ENCODE measurements around the gene NARS2.
"Not testable (repeated sequence)": the region's sequence is repeated elsewhere in the genome, so short reads cannot be mapped to it uniquely, and the experiment has no call there.

The NARS2 gene

DNA sequence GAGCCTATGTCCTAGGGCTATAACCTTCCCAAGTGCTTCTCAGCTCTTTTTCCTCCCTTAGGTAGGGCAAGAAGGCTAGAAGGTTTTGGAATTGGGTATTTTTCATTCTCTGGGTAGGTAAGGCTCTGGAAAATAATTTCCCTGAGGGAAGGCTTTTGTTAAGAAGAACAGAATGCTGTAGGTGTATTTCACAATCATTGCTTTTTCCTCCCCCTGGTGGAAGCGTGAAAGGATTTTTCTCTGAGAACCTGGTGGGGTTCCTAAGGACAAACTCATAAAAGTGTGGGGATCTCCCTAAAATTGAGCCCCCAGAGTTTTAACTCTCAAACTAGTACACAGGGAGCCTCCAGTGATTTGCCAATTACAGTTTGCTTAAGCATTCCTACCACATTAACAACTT, 41.1 kb upstream of the NARS2 start:
- TF ChIP-seq, protein P1, sequence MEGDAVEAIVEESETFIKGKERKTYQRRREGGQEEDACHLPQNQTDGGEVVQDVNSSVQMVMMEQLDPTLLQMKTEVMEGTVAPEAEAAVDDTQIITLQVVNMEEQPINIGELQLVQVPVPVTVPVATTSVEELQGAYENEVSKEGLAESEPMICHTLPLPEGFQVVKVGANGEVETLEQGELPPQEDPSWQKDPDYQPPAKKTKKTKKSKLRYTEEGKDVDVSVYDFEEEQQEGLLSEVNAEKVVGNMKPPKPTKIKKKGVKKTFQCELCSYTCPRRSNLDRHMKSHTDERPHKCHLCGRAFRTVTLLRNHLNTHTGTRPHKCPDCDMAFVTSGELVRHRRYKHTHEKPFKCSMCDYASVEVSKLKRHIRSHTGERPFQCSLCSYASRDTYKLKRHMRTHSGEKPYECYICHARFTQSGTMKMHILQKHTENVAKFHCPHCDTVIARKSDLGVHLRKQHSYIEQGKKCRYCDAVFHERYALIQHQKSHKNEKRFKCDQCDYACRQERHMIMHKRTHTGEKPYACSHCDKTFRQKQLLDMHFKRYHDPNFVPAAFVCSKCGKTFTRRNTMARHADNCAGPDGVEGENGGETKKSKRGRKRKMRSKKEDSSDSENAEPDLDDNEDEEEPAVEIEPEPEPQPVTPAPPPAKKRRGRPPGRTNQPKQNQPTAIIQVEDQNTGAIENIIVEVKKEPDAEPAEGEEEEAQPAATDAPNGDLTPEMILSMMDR (IDR thresholded peaks at IDR 0.05; ENCODE audit: insufficient read depth, low read length, poor library complexity, severe bottlenecking): no peak
- no peak for TF ChIP-seq EZH2phosphoT487 (conservative IDR thresholded peaks at IDR 0.05; ENCODE audit: low read length)
- Histone ChIP-seq H3K36me3 (ENCODE audit: low read length) (no peaks in the 10 kb centered on the region), H3K9me2 (replicated peaks; ENCODE audit: insufficient read depth, low read length) (no peaks in the 10 kb centered on the region)

DNA sequence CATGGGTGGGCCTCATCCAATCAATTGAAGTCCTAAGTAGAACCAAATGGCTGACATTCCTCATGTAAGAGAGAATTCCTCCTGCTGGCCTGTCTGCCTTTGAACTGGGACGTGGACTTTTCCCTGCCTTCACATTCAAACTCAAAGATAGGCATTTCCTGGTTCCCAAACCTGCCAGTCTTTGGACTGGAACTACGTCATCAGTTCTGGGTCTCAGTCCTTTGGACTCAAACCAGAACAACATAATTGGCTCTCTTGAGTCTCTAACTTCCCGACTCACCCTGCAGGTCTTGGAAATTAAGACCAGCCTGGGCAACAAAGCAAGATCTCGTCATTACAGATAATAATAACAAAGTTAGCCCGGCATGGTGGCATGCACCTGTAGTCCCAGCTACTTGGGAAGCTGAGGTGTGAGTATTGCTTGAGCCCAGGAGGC, 38.7 kb upstream of the NARS2 start:
- H3K9me2 ChIP-seq (replicated peaks; ENCODE audit: insufficient read depth, low read length): no peaks in the 10 kb centered on the region
- no peaks in the 10 kb centered on the region for H3K36me3 ChIP-seq (ENCODE audit: low read length)
- H4K20me1 ChIP-seq (ENCODE audit: low read depth, low read length): no peaks in the 10 kb centered on the region
- no peak overlapping the region for H3K4me3 ChIP-seq (ENCODE audit: insufficient read depth, low read length, poor library complexity, severe bottlenecking)
- no peak overlapping the region for H3K4me2 ChIP-seq (ENCODE audit: low read depth, low read length, poor library complexity, severe bottlenecking)
- no peaks in the 10 kb centered on the region for H3F3A ChIP-seq (ENCODE audit: insufficient read depth)
- no peak overlapping the region for H3K9ac ChIP-seq (ENCODE audit: low read length)
- no peak overlapping the region for H3K27ac ChIP-seq (ENCODE audit: low read depth, low read length)
- H3K27me3 ChIP-seq (ENCODE audit: low read length): no peaks in the 10 kb centered on the region
- H3K79me2 ChIP-seq (ENCODE audit: insufficient read depth, low read length): no peaks in the 10 kb centered on the region
- H2AFZ ChIP-seq (ENCODE audit: low read depth, low read length, severe bottlenecking): no peak overlapping the region
- TF ChIP-seq, protein P1 (IDR thresholded peaks at IDR 0.05; ENCODE audit: insufficient read depth, low read length, poor library complexity, severe bottlenecking): no peak
- no peak for TF ChIP-seq EZH2phosphoT487 (conservative IDR thresholded peaks at IDR 0.05; ENCODE audit: low read length)
- H3K9me3 ChIP-seq (ENCODE audit: insufficient read depth, low read length): no peaks in the 10 kb centered on the region

More for the DNA sequence above, 41.1 kb upstream of the NARS2 start:
- Histone ChIP-seq H3F3A (ENCODE audit: insufficient read depth) (no peaks in the 10 kb centered on the region), H3K4me2 (ENCODE audit: low read depth, low read length, poor library complexity, severe bottlenecking) (no peak overlapping the region), H3K27ac (ENCODE audit: low read depth, low read length) (no peak overlapping the region), H3K9ac (ENCODE audit: low read length) (no peak overlapping the region), H2AFZ (ENCODE audit: low read depth, low read length, severe bottlenecking) (no peak overlapping the region), H4K20me1 (ENCODE audit: low read depth, low read length) (no peaks in the 10 kb centered on the region), H3K9me3 (ENCODE audit: insufficient read depth, low read length) (no peaks in the 10 kb centered on the region), H3K79me2 (ENCODE audit: insufficient read depth, low read length) (no peaks in the 10 kb centered on the region), H3K4me3 (ENCODE audit: insufficient read depth, low read length, poor library complexity, severe bottlenecking) (no peak overlapping the region), H3K27me3 (ENCODE audit: low read length) (no peaks in the 10 kb centered on the region)

DNA sequence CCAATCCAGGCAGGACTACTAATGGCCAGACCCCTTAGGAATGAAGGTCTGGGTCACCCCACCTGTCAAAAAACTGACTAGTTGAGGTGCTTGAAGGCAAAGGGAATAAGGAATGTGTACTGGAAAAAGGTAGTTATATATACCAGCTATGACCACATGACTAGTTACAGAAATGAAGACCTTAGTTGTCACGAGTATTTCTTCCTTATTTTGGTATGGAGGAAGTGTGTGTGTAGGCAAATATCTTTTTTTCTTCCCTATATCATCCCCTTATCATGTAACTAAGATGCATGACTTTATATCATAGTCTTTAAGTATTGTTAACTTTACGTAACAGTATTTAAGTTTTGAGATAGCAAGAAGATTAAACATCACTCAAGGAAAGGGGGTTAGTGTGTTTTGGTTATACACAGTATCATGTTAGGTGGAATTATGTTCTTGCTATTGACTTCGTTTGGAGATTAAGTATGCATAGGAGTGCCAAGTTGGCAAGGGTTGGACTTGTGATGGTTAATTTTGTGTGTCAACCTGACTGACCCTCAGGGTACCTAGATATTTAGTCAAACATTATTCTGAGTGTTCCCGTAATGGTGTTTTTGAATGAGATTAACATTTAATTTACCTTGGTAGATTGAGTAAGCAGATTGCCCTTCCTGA, 38.2 kb upstream of the NARS2 start:
- Histone ChIP-seq H2AFZ (ENCODE audit: low read depth, low read length, severe bottlenecking) (no peak overlapping the region), H3K4me2 (ENCODE audit: low read depth, low read length, poor library complexity, severe bottlenecking) (no peak overlapping the region), H3K9ac (ENCODE audit: low read length) (no peak overlapping the region), H3K27ac (ENCODE audit: low read depth, low read length) (no peak overlapping the region), H3K79me2 (ENCODE audit: insufficient read depth, low read length) (no peaks in the 10 kb centered on the region), H3K36me3 (ENCODE audit: low read length) (no peaks in the 10 kb centered on the region), H3K9me3 (ENCODE audit: insufficient read depth, low read length) (no peaks in the 10 kb centered on the region), H3K4me3 (ENCODE audit: insufficient read depth, low read length, poor library complexity, severe bottlenecking) (no peak overlapping the region), H3K27me3 (ENCODE audit: low read length) (no peaks in the 10 kb centered on the region), H3F3A (ENCODE audit: insufficient read depth) (no peaks in the 10 kb centered on the region), H4K20me1 (ENCODE audit: low read depth, low read length) (no peaks in the 10 kb centered on the region), H3K9me2 (replicated peaks; ENCODE audit: insufficient read depth, low read length) (no peaks in the 10 kb centered on the region)
- TF ChIP-seq, protein P1 (IDR thresholded peaks at IDR 0.05; ENCODE audit: insufficient read depth, low read length, poor library complexity, severe bottlenecking): no peak
- no peak for TF ChIP-seq EZH2phosphoT487 (conservative IDR thresholded peaks at IDR 0.05; ENCODE audit: low read length)

DNA sequence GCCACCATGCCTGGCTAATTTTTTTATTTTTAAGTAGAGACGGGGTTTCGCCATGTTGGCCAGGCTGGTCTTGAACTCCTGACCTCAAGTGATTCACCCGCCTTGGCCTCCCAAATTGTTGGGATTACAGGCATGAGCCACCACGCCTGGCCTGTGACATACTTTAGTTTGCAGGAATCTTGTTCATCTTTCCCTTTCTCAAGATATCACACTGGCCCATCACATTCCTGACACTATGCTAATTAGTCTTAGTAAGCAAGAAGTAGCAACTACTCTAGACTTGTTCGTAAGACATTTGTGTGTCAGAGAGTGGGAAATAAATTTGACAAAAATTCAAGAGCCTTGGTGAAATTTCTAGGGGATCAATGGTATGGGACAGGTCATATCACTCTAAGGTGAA, 34.7 kb upstream of the NARS2 start:
- H3K79me2 ChIP-seq (ENCODE audit: insufficient read depth, low read length); H3F3A ChIP-seq (ENCODE audit: insufficient read depth); H3K27ac ChIP-seq (ENCODE audit: low read depth, low read length); H4K20me1 ChIP-seq (ENCODE audit: low read depth, low read length); H3K4me3 ChIP-seq (ENCODE audit: insufficient read depth, low read length, poor library complexity, severe bottlenecking); H2AFZ ChIP-seq (ENCODE audit: low read depth, low read length, severe bottlenecking); H3K27me3 ChIP-seq (ENCODE audit: low read length); H3K9me3 ChIP-seq (ENCODE audit: insufficient read depth, low read length); H3K36me3 ChIP-seq (ENCODE audit: low read length); H3K9ac ChIP-seq (ENCODE audit: low read length); H3K4me2 ChIP-seq (ENCODE audit: low read depth, low read length, poor library complexity, severe bottlenecking); H3K9me2 ChIP-seq (replicated peaks; ENCODE audit: insufficient read depth, low read length): not testable (repeated sequence)

Measured in SU-DHL-6 (cell line).